Uterus (tissue), 2 donors: ENCODE data around the gene PVALB.

ENCODE experiments used
- POLR2A ChIP-seq, 2 donors: fragments of 450-650 bp; IDR thresholded peaks; one replicate each; pipeline ENCODE4 v1.6.1; 2016; ENCODE audit warnings: antibody characterized with exemption in 2 of 2, mild to moderate bottlenecking in 1 of 2, moderate library complexity in 1 of 2
- TF ChIP-seq, protein P1 (sequence below), 4 experiments: fragments of 200-600 bp in 2 of 4; fragments of 450-650 bp in 2 of 4; sonication (generic) in 2 of 4; IDR thresholded peaks; one replicate each; pipeline ENCODE4 v1.5.1; 2016 to 2019; ENCODE audit warnings: antibody characterized with exemption in 4 of 4, mild to moderate bottlenecking in 2 of 4, moderate library complexity in 1 of 4

DNA sequence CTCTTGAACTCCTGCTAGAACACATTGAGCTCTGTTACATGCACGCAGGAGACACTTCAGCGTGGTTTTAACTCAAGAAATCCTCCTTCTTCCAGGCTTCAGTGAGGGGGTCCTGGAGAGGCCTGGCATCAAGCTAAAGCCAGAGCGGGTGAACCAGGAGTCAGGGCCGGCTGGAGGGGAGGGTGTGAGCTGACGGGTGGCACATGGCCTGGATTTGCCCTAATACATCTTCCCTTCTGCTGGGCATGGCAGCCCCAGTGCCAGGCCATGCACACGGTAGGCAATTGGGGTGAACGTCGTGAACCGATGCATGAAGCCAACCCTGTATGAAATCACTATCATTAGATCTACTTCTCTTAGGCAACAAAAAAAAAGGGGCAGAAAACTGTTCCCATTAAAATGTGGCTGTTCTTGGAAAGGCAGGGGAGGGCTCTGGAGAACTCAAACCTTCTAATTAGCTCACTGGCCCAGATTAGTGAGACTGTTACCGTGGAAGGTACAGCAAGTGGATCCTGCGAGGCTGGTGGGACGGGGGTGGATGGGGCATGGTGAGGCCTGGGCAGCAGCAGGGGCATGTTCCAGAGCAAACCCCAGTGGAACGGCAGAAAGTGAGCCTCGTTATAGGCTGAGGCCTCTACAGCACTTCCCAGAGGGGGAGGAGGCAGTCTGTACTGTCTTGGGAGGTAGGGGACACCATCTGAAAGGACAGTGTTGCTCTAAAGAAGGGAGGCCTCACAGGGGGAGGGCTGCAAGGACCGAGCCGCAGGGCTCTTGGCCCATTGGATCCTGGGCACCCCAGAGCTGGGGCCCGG is 51.5 kb downstream of the PVALB start:
- TF ChIP-seq POLR2A (IDR thresholded peaks at IDR 0.05), result no peak
- TF ChIP-seq, protein P1, sequence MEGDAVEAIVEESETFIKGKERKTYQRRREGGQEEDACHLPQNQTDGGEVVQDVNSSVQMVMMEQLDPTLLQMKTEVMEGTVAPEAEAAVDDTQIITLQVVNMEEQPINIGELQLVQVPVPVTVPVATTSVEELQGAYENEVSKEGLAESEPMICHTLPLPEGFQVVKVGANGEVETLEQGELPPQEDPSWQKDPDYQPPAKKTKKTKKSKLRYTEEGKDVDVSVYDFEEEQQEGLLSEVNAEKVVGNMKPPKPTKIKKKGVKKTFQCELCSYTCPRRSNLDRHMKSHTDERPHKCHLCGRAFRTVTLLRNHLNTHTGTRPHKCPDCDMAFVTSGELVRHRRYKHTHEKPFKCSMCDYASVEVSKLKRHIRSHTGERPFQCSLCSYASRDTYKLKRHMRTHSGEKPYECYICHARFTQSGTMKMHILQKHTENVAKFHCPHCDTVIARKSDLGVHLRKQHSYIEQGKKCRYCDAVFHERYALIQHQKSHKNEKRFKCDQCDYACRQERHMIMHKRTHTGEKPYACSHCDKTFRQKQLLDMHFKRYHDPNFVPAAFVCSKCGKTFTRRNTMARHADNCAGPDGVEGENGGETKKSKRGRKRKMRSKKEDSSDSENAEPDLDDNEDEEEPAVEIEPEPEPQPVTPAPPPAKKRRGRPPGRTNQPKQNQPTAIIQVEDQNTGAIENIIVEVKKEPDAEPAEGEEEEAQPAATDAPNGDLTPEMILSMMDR (IDR thresholded peaks at IDR 0.05), result no peak
